T-helper 1 cell treated with Interleukin-12 subunit alpha and Interleukin-12 subunit beta and Interleukin-4 antibody, amounts not matched to agents 30 μg/mL and 1 μg/mL, for 36 hours (primary cell): Measurements from ENCODE around the gene OR52B2.

ENCODE experiments used
- H3K27ac Mint-ChIP-seq: one replicate; pipeline ENCODE4 v1.8.0; 2021; ENCODE audit warnings: mild to moderate bottlenecking, mixed read lengths
- H3K27me3 Mint-ChIP-seq: one replicate; pipeline ENCODE4 v1.8.0; 2021; ENCODE audit warnings: low read depth, mixed read lengths
- H3K36me3 Mint-ChIP-seq: one replicate; pipeline ENCODE4 v1.8.0; 2021; ENCODE audit warnings: low read depth, mixed read lengths
- H3K4me1 Mint-ChIP-seq: one replicate; pipeline ENCODE4 v1.8.0; 2021; ENCODE audit warnings: low read depth, mixed read lengths
- H3K4me3 Mint-ChIP-seq: one replicate; pipeline ENCODE4 v1.8.0; 2021; ENCODE audit warnings: mild to moderate bottlenecking, moderate library complexity, mixed read lengths
- H3K9me3 Mint-ChIP-seq: one replicate; pipeline ENCODE4 v1.8.0; 2021; ENCODE audit warnings: mixed read lengths

The OR52B2 gene

DNA sequence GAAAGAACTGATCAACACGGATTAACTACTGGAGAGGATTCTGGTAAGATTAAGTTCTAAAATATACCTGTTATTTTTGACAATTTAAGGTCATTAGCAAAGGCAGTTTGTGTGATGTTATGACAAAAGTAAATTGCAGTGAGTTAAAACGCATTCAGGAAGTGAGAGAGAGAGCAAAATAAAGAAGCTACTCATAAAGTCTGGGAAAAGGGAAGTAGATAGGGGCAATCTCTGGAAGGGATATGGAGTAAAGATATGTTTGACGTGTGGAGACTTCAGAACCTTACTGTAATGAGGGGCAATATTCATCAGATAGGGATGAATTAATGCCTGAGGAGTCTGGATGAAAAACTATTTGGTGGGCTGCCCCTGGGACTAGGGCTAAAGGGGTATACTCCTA is 45.9 kb downstream of the OR52B2 start:
- Mint-ChIP-seq H3K27me3 (no peaks in the 10 kb centered on the region), H3K9me3 (no peaks in the 10 kb centered on the region), H3K27ac (no peak overlapping the region), H3K4me3 (no peak overlapping the region), H3K4me1 (no peaks in the 10 kb centered on the region), H3K36me3 (no peaks in the 10 kb centered on the region)
